Stimulated activated CD8-positive, alpha-beta memory T cell treated with anti-CD3 and anti-CD28 coated beads, Interleukin-2, amount 100 ng/mL, for 1 hour (primary cell): Measurements from ENCODE around the gene VAPA.

Experiments
- DNase-seq, 2 donors: peaks; one replicate each; pipeline ENCODE4 v3.0.0-alpha.2; 2020; ENCODE audit warnings: low read depth in 2 of 2

VAPA gene, protein sequence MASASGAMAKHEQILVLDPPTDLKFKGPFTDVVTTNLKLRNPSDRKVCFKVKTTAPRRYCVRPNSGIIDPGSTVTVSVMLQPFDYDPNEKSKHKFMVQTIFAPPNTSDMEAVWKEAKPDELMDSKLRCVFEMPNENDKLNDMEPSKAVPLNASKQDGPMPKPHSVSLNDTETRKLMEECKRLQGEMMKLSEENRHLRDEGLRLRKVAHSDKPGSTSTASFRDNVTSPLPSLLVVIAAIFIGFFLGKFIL

GRCh38 chr18:9913526-9914333, at the start of gene VAPA:
Gene VAPA (plus strand): TSS chr18:9914016. CDS start chr18:9914257, 241 bp downstream.
- DNase-seq = peak; percentile 84

DNA sequence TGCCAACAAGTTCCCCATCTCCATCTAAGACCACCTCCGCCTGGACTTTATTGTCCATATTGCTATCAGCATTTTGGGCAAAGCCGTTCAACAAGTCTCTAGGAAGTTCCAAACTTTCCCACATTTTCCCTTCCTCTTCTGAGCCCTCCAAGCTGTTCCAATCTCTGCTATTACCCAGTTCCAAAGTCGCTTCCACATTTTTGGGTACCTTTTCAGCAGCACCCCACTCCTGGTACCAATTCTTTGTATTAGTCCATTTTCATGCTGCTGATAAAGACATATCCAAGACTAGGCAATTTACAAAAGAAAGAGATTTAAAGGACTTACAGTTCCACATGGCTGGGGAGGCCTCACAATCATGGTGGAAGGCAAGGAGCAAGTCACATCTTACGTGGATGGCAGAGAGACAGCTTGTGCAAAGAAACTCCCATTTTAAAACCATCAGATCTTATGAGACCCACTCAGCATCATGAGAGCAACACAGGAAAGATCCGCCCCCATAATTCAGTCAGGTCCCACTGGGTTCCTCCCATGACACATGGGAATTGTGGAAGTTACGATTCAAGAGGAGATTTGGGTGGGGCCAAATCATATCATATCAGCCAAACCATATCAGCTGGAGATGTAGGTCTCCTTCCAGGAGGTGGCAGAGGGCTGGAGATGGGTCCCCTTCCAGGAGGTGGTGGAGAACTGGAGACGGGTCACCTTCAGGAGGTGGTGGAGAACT, 47.9 kb upstream of the VAPA start:
- no peak for DNase-seq

DNA sequence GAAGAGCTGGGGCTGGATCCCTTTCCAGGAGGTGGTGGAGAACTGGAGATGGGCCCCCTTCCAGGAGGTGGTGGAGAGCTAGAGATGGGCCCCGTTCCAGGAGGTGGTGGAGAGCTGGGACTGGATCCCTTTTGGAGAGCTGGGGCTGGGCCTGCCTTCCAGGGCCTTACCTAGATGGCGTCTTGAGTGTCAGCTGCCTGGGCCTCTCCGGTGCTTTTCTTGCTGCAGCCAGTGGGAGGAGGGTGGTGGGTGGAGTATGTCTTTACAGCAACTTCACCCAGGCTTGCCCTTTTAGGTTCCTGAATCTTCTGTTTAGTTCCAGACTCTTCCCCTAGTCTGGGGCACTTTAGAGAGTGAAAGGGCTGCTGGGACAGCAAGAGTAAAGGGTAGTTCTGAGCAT, 47.2 kb upstream of the VAPA start:
- DNase-seq = no peak

GRCh38 chr18:9867071-9867594, 46.7 kb upstream of the VAPA start:
- DNase-seq = no peak

DNA sequence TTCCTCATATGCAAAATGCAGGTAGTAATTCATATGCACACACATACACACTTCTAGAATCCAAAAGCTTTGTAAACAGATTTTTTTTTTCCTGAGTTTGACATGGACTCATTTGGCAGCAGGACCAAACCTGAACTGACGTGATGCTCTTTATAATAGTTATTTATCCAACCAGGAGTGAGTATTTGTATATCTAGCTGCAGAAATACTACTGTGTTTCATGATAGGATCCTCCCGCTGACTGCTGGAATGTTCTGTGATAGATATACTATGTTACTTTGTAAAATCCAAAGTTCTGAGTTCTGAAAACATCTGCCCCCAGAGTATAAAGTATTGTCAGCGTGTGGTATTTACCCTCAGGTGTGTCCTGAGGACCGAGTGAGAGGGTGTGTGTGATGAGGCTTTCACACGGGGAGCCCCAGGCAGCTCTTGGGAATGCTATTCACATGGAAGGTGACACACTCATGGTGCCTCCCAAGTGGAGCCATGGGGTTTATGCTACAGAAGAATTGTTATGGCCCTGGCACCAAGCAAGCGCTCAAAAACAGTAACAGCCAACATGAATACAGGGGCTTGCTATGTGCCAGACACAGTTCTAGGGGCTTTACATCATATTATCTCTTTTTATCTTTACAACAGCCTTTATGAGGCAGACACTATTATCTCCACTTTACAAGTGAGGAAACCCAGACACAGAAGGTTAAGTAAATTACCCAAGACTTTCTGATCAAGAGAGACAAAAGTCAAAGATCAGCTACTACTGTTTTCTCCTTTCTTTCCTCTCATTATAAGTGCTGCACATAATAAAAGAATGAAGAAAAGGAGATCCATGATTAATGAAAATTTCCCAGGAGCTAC, 44.7 kb upstream of the VAPA start:
- DNase-seq = no peak

DNA sequence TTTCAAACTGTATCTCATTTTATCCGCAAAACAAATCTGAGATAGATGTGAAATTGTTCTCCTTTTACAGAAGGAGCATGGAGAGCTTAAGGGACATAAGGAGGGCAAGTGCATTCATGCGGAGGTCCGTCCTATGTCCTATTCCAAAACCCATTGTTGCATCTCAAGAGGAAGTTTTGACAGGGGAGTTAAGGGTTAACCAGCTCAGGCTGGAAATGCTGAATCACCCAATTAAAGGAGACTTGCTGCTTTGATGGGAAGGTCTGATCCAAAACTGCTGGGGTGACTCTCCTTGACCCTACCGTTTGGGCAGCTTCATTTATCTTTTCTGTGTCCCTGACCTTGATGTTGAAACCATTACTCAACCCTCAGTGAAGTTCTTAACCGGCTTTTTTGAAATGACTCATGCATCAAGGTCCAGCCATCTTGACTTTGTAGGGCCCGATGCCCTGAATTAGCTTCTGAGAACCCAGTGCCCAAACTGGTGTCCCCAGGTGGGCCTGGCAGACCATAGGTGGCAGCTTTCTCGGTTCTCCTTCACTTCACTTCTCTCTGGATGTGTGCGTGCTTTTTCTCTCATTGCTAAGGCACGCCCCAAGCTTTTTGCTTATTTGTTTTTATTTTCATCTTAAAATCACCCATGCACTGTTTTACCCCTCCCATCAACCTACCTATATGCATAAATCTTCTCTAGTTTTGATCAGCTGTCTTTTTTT, 43.9 kb upstream of the VAPA start:
- no peak for DNase-seq

DNA sequence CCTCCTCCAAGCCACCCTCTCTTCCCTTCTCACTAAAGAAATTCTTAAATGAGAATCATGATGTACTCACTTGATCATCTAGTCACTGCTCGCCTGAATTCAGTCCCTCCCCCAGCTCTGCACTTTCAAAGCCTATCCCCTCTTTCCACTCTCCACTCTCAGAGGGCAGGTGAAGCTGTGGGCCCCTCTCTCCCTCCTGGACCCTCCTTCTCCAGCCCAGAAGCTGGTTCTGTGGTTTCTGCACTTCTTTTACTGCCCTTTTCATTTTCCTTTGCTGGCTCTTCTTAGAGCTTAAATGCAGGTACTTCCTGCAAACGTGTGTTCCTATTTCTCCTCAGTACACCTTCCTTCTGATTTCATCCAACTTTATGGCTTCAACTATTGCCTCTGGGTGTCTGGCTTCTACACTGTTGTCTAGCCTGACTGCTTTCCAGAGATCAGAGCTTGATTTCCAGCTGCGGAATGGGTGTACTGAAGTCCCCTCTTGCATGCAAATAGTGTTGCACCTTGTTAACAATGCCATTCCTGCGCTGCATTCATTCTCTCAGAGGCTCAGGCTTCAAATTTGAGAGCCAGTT, 43.3 kb upstream of the VAPA start:
- no peak for DNase-seq

DNA sequence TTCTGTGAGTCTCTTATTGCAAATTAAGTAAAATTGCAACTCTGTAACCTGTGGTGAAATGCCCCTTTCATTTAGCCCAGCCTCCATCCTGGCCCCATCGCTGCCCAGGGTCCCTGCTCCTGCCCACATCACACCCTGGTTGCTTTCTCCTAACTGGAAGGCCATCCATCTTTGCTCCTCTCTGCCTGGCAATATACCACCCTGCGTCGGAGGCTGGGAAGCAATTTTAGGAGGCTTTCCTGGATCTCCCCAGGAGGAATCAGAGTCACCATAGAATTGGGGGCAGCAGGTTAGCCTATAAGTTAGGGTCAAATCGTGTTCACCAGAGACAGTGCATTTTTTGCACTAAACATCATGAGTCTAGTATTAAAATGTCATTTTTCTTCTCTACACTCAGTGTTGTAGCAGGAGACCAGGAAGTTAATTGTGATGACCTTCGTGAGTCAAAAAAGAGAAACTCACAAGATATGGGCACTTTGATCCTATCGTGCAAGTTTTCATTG, 42.5 kb upstream of the VAPA start:
- DNase-seq = no peak

- no peak for DNase-seq
Measured at GRCh38 chr18:9872823-9873222, 41.0 kb upstream of the VAPA start.

- no peak for DNase-seq
Measured at GRCh38 chr18:9874728-9875127, 39.1 kb upstream of the VAPA start.

DNA sequence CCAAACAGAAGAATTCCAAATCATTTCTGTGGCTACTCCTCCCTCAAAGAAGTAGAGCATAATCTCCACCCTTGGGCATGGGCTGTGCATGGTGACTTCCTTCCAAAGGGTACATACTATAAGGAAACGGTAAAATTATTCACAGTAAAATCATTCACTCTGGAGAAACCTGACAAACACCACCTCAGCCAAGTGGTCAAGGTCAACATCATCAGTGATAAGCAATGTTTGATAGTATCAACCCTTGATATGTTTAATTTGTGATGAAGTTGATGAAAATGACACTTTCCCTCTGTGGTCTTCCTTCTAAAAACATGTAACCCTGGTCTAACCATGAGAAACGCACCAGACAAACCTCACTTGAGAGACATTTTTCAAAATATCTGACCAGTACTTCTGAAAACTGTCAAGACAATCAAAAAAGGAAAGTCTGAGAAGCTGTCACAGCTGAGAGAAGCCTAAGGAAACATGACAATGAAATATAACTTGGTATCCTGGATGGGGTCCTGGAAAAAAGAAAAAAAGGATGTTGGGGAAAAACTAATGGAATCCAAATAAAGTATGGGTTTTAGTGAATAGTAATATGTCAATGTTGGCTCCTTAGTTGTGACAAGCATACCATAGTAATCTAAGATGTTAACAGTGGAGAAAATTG, 37.5 kb upstream of the VAPA start:
- no peak for DNase-seq

GRCh38 chr18:9876867-9877654, 36.8 kb upstream of the VAPA start:
- DNase-seq = no peak

DNA sequence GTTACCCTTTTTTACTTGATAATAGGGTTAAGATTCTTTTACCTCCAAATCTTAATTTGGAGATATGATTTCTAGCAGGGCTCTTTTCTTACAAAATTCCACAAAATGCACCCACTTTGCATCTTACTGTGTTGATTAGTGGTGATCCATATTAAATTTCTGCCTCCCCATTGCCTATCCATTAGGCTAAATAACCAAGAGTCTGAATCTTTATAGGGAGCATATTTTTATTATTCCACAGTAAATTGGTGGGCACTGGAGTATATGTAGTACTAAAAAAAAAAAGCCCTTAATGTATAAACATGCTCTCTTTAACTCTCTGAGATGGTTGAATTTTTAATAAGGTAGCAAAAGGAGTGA, 36.2 kb upstream of the VAPA start:
- DNase-seq = no peak

DNA sequence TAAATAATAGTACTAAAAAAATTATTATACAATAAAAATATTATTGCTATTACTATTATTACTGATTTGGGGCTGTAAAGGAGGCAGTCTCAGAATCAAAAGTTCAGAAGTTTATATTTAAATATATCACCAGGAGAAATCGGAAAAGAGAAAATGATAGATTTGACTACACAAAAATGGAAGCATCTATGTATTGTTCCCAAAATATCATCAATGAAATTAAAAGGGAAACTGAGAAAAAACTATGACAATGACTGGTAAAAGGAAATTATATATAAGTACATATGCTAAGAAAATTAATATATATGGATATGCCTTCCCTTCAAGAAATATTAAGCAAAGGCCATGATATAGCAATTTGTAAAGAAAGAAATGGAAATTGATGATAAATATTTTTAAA, 35.7 kb upstream of the VAPA start:
- DNase-seq = no peak

DNA sequence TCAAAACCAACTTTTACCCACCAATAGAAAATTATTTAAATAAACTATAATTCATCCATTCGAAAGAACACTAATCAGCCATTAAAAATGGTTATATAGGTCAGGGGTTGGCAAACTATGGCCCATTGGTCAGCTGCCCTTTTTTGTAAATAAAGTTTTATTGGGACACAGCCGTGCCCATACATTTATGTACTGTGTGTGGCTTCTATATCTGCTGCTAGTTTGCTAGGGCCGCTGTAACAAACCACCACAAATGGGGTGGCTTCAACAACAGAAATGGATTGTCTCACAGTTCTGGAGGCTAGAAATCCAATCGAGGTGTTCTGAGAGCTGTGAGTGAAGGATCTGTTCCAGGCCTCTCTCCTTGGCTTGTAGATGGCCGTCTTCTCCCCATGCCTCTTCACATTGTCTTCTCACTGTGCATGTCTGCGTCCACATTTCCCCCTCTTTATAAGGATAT, 35.0 kb upstream of the VAPA start:
- no peak for DNase-seq

DNA sequence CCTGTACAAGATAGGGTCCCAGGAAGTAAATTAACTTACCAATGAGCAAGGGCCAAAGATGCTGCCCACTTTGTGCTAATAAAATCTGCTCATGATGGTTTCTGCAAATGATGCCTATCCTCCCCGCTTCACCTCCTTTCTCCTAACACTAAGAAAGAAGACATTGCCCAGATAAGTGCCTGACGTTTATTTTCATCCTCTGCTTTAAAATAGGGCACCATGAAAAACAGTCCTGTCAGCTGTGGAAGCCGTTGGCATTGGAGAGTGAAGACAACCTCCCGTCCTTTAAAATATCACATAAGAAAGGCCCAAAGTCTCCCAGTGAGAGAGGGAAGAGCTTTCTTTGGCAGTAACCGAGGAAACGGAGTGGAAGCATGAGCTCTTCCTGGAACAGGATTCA, 29.7 kb upstream of the VAPA start:
- DNase-seq = no peak

DNA sequence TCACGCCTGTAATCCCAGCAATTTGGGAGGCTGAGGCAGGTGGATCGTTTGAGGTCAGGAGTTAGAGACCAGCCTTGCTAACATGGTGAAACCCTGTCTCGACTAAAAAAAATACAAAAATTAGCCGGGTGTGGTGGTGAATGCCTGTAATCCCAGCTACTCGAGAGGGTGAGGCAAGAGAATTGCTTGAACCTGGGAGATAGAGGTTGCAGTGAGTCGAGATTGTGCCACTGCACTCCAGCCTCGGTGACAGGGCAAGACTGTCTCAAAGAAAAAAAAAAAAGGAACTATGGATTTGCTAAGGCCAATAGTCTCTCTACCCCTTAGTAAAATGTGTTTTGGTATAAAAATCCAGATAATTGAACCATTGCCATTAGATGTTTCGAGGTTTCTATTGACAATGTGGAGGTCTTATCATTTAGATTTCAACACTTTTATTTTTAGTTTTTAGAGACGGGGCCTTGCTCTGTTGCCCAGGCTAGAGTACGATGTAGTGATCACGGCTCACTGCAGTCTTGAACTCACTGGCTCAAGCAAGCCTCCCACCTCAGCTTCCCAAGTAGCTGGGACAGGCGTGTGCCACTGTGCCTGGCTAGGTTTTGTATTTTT, 29.2 kb upstream of the VAPA start:
- DNase-seq = no peak

DNA sequence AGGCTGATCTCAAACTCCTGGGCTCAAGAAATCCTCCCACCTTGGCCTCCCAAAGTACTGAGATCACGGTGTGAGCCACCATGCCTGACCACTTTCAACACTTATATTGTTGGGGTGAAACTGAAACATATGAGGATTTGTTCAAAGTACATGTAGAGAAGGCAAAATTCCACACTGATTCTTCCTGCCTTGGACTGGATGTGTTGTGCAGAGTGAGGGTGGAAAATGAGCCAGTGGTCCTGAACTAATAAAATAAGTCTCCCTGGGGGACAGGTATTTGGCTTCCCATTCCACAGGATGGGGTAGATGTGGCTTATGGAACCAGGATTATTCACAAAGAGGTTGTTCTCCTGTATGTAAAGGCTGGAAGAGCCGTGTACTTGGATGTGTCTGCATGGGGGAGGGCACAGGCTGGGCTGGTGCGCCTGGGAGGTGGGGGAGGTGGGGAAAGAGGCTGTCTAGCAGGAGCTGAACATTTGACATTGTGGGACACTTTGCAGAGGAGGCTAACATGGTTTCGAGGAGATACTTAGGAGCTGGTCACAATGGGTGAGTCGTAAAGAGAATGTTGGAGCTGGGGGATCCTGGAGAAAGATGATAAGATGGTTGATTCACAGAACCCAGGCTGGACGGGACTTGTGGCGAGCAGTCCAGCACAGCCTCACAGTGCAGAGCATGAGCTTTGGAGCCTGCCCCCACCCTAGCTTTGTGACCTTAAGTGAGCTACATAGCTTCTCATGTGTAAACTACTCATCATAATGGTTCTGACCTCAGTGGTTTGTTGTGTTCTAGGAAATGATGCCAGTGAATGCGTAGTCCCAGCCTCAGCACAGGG, 28.4 kb upstream of the VAPA start, which contains the start of gene TXNDC2:
Gene TXNDC2, plus strand, starts transcription at position 804 of the 835 bp plus-strand sequence. CDS start 708 bp downstream, outside the sequence.
- DNase-seq = no peak
